ENCODE results near the gene CFAP74. TPM values are rescaled to one million over a fixed set of nuclear protein-coding genes. Genes with fewer than 3 reads are reported as not detected.
A peak's percentile ranks its signal among the peaks of the same experiment; 100 is the strongest.

The CFAP74 gene
- total and polyA plus RNA-seq, 2 of the 4 experiments (the other 2 are of a cell fraction), result not detected

- H2BK5ac ChIP-seq (ENCODE audit: low read depth, low read length, poor library complexity, severe bottlenecking), result no peak overlapping the region
- H2AK9ac ChIP-seq (replicated peaks; ENCODE audit: low read depth, low read length, poor library complexity), result no peak overlapping the region
- H3K9me3 ChIP-seq (ENCODE audit: control insufficient read depth, insufficient read depth, low read length), result no peaks in the 10 kb centered on the region
- no peak overlapping the region for H3K23ac ChIP-seq (ENCODE audit: low read depth, low read length)
- no peak overlapping the region for H3K4me2 ChIP-seq (ENCODE audit: low read depth, low read length)
- no peak overlapping the region for H2AFZ ChIP-seq (replicated peaks; ENCODE audit: low read length, poor library complexity)
- no peak overlapping the region for H3K56ac ChIP-seq (ENCODE audit: extremely low read depth, insufficient read depth, low read length)
- H3K4me3 ChIP-seq (ENCODE audit: insufficient read depth, low read depth, low read length), result no peak overlapping the region
- TF ChIP-seq FOS (IDR thresholded peaks at IDR 0.05; ENCODE audit: low read depth, low read length) (no peak), RAD21 (IDR thresholded peaks at IDR 0.05; ENCODE audit: low read length) (no peak), NFE2L2 (IDR thresholded peaks at IDR 0.05; ENCODE audit: low read depth, low read length) (no peak), MAZ (IDR thresholded peaks at IDR 0.05; ENCODE audit: borderline replicate concordance, low read depth, low read length) (no peak), CEBPB (IDR thresholded peaks at IDR 0.05; ENCODE audit: low read depth, low read length) (no peak)
- H3K27ac ChIP-seq (ENCODE audit: insufficient read depth, low read length), result no peak overlapping the region
- no peak overlapping the region for H2BK15ac ChIP-seq (ENCODE audit: low read depth, low read length)
- H4K5ac ChIP-seq (ENCODE audit: low read depth, low read length), result no peak overlapping the region
- dilution Hi-C loops (cut with HindIII; ENCODE audit: low sequenced_read_pairs, unreplicated experiment) (no loop called here), intact Hi-C loops (cut with micrococcal nuclease) (no loop called here), in situ Hi-C loops (cut with MboI; ENCODE audit: low sequenced_read_pairs) (no loop called here)
- no TSS peak for BruUV-seq (replicated peaks)
- no peaks in the 10 kb centered on the region for H4K20me1 ChIP-seq (ENCODE audit: insufficient read depth, low read length)
- WGBS, 2 experiments (ENCODE audit: extremely low coverage in 2 of 2, insufficient read length in 1 of 2), result 100% methylated on average over 1 of the region's 9 CpGs; no CpG with 5 or more reads in 1 of the 2 experiments
- H4K8ac ChIP-seq (ENCODE audit: low read depth in 2 of 2, low read length in 2 of 2), result no peak overlapping the region
- H3K4me1 ChIP-seq (ENCODE audit: control insufficient read depth, insufficient read depth, low read length), result no peaks in the 10 kb centered on the region
- peaks cover 12% of the 10 kb centered on the region for H3K27me3 ChIP-seq (ENCODE audit: control insufficient read depth, insufficient read depth, low read length)
- no peak overlapping the region for H4K91ac ChIP-seq (ENCODE audit: insufficient read depth, low read depth, low read length)
- H2BK20ac ChIP-seq (ENCODE audit: low read depth, low read length), result no peak overlapping the region
- no peak overlapping the region for H3K14ac ChIP-seq (replicated peaks; ENCODE audit: low read depth, low read length)
- no peaks in the 10 kb centered on the region for H3K36me3 ChIP-seq (ENCODE audit: control insufficient read depth, insufficient read depth, low read length)
- ATAC-seq (ENCODE audit: low read depth) (no peak), DNase-seq (peak; percentile 11)
- H3K9me1 ChIP-seq (ENCODE audit: insufficient read depth, low read length), result peaks cover 3% of the 10 kb centered on the region; the same call in 1 of the 2 replicates
- no peak overlapping the region for H2BK120ac ChIP-seq (ENCODE audit: low read depth, low read length)
- no peak overlapping the region for H3K9ac ChIP-seq (ENCODE audit: low read depth, low read length)
- H3K4ac ChIP-seq (ENCODE audit: low read depth, low read length), result no peak overlapping the region
- no peak overlapping the region for H2AK5ac ChIP-seq (ENCODE audit: low read depth, low read length)
- H3K18ac ChIP-seq (ENCODE audit: low read depth, low read length), result no peak overlapping the region
- ChIA-PET POLR2A (ENCODE audit: unreplicated experiment) (no interaction called here), CTCF (no interaction called here)
- no peaks in the 10 kb centered on the region for H3K79me1 ChIP-seq (ENCODE audit: low read depth in 1 of 2, low read length in 2 of 2)
These were observed 13.8 kb downstream of the CFAP74 start for GRCh38 chr1:1989789-1990188.
